HG03175 (cell line): Measurements from ENCODE around the gene GALNT2.
A peak's percentile ranks its signal among the peaks of the same experiment; 100 is the strongest.

Experiments used
- ATAC-seq: cut with Tn5 transposase; IDR thresholded peaks from one replicate; pipeline ENCODE4 v1.9.1; 2021; ENCODE audit warnings: mild to moderate bottlenecking, moderate library complexity; ENCODE audit not compliant: unreplicated experiment

The GALNT2 gene

DNA sequence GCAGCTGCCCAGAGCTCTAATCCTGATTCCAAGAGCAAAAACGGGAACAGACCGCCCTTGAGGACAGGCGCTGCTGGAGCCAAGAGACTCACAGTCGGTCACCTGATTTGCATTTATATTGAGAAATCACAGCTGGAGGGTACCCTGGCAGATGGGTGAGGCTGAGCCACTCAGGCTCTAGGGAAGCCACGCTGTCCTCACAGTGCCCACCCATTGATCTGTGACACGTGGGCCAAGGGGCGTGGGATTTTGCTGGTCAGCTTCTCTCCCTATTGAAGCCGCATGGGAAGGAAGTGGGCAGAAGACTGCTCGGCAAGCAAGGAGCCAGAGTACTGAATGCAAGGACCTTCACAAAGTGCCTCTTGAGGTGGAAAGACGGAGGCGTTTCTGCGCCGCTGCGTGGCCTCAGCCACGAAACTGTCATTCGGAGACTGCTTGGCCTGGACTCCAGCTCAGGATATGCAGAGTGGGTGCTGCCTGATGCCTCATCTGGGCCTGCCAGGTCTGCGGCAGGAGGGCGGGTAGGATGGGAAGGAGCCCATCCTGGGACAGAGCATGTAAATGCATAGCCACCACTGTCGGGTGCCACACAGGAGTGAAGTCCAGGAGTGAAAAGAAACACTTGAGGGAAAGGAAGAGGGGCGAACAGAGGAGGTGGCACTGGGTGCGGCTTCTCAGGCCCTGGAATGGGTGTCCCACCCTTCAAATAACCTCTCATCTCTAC is 219.3 kb downstream of the GALNT2 start:
- ATAC-seq = no peak

DNA sequence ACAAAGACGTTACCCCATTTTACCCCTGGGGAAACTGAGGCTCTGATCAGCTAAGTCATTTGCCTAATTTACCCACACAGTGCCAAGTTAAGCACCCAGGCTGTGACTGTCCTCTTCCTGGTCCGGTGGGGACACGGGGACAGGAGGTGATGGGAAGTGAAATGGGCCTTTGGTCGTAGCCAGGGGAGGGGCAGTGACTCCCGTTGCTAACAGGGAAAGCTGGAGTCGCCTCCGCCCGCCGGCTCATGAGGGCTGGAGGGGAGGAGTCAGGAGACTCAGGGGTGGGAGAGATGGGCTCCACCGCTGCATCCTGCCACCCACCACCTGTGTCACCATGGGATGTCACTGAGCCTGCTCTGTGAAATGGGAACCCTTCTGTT is 219.8 kb downstream of the GALNT2 start:
- ATAC-seq = no peak

DNA sequence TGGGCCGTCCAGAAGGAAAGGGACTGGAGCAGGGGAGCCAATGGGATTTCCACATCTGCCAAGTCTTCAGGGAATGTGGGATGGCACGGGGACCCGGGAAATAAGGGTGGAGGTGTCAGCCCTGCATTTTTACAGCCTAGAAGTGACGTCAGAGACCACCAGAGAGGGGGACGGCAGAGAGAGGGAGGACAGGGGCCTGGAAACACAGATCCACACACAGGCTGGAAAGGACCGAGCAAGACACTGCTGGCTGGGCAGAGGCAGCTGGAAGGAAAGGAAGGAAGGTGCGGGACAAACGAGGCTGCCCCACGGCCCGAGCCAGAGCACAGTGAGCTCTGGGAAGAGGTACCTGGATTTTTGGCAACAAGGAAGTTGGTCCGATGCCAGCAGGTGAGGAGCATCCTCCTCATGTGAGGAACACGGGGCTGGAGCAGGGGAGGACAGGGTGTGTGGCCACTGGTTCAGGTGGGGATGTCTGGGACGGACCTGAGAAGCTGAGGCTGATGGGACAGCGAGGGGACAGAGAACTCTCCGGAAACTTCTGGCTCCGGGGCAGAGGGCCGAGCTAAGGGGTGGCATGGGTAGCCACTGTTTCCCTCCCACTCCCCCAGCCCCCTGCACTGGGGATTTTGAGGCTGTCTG is 220.8 kb downstream of the GALNT2 start:
- no peak for ATAC-seq

- no peak for ATAC-seq
Measured at GRCh38 chr1:230288641-230289349, 221.8 kb downstream of the GALNT2 start.

DNA sequence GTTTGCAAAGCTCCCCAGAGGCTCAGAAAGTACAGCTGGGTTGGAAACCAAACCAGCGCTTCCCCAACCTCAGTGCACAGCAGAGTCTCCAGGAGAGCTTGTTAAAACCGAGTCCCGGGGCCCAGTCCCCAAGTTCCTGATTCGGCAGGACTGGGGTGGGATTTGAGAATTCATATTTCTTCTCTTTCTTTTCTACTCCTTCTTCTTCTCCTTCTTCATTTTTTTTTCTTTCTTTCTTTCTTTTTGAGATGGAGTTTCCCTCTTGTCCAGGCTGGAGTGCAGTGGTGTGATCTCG is 222.3 kb downstream of the GALNT2 start:
- ATAC-seq = no peak

GRCh38 chr1:230291731-230292620 is 224.9 kb downstream of the GALNT2 start:
- ATAC-seq = no peak

GRCh38 chr1:230292689-230293389 is 225.8 kb downstream of the GALNT2 start:
- ATAC-seq = no peak

DNA sequence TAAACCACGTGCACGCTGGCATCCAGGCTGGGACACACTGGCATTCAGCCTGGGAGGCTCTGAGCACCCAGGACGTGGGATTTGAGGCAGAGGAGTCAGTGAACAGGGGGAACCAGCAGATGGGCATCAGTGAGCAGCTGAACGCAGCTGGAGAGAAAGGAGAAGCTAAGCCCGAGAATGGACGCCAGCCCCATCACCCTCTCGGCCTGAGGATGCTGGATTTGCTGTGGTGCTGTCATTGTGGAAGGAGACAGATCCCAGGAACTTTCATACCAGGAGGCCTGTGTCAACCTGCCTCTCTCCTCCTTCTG is 226.3 kb downstream of the GALNT2 start:
- no peak for ATAC-seq

- ATAC-seq = no peak
Measured at GRCh38 chr1:230295367-230295766, 228.3 kb downstream of the GALNT2 start.

- no peak for ATAC-seq
Measured at GRCh38 chr1:230299191-230300006, 232.4 kb downstream of the GALNT2 start.

GRCh38 chr1:230300322-230301301 is 233.6 kb downstream of the GALNT2 start:
- no peak for ATAC-seq

GRCh38 chr1:230301322-230301721 is 234.3 kb downstream of the GALNT2 start:
- no peak for ATAC-seq

GRCh38 chr1:230301822-230302221 is 234.8 kb downstream of the GALNT2 start:
- ATAC-seq = no peak

DNA sequence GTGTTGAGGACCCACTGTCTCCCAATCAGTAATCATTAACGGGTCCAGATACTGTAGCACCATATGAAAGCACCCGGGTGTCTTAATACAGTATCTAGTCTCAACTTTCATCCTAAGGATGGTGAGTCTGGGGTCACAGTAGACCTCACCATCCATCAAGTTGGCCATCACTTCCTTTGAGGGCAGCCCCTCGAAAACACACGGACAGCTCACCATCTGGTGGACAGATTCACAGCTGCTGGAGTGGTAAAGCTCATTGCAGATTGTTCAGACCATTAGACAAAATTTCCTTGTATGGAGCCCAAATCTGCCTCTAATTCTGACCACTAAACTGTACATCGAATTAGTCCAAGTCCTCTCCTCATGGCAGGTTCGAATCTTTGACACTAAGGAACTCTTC is 236.0 kb downstream of the GALNT2 start:
- ATAC-seq = no peak

DNA sequence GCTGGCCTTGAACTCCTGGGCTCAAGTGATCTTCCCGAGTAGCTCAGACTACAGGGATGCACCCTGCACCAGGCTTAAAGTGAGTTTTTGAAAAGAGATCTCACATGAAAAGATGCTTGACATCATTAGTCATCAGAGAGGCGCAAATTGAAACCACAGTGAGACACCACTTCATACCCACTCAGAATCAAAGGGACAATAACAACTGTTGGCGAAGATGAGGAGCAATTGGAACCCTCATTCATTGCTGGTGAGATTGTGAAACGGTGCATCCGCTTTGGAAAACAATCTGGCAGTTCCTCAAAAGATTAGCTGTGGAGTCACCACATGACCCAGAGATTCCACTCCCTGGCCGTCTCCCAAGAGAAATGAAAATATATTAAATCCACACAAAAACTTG is 236.8 kb downstream of the GALNT2 start:
- no peak for ATAC-seq

DNA sequence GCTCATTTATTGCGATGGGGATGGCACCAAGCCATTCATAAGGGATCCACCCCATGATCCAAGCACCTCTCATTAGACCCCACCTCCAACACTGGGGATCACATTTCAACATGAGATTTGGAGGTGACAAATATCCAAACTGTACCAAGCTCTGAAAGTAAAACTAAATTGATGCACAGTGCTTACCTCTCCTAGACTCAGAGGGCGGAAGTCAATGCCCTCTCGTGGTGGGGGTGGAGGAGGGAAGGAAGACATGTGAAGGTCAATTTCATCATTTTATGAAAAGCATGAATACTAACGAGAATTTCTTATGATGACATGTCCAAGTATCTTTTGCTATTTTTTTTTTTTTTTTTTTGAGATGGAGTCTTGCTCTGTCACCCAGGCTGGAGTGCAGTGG is 239.1 kb downstream of the GALNT2 start:
- peak; percentile 74 for ATAC-seq

DNA sequence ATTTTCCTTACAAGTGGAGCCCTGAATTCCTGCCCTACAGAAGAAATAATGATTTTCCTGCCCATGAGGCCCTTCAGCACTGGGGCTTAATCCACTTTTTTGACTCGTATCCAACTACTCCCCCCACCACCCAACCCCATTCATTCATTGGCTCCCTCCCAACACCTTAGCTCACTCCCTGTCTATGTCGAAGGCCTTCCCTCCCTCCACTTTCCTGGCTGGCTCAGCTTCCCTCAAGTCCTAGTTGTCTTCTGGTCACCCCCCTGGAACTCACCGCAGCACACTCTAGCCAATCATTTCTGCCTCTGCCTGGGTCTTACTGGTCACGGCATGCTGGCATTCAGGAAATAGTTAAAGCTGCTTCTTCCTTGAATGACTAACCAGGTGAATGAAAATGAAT is 240.2 kb downstream of the GALNT2 start:
- no peak for ATAC-seq

GRCh38 chr1:230308039-230308438 is 241.0 kb downstream of the GALNT2 start:
- ATAC-seq = no peak

GRCh38 chr1:230308821-230309220 is 241.8 kb downstream of the GALNT2 start:
- no peak for ATAC-seq
